NCI-H1105 treated with DMSO at 0.1 percent for 48 hours (cell line): ENCODE data around the gene ZMIZ1.

Experiments used
- DNase-seq: peaks from one replicate; lab custom pipeline; 2025; lab: John Stamatoyannopoulos, UW

The ZMIZ1 gene

GRCh38 chr10:79344502-79345195, 275.9 kb downstream of the ZMIZ1 start:
- peak; percentile 41 for DNase-seq

- DNase-seq: no peak
Observed at GRCh38 chr10:79345241-79346011, 276.7 kb downstream of the ZMIZ1 start.

GRCh38 chr10:79346012-79346340, 277.2 kb downstream of the ZMIZ1 start:
- DNase-seq: no peak

GRCh38 chr10:79346388-79347225, 277.8 kb downstream of the ZMIZ1 start:
- DNase-seq: no peak

- DNase-seq: peak; percentile 58
Observed at GRCh38 chr10:79347226-79347893, 278.6 kb downstream of the ZMIZ1 start, which contains the start of gene PPIF. PPIF (plus strand) TSS chr10:79347469; CDS start chr10:79347549, 80 bp downstream.

- no peak for DNase-seq
Observed at GRCh38 chr10:79347894-79348639, 279.3 kb downstream of the ZMIZ1 start.

- DNase-seq: no peak
Observed at GRCh38 chr10:79348640-79348988, 279.8 kb downstream of the ZMIZ1 start.

GRCh38 chr10:79349072-79349491, 280.3 kb downstream of the ZMIZ1 start:
- no peak for DNase-seq

- no peak for DNase-seq
Observed at GRCh38 chr10:79349766-79350406, 281.1 kb downstream of the ZMIZ1 start.

- no peak for DNase-seq
Observed at GRCh38 chr10:79350407-79351154, 281.8 kb downstream of the ZMIZ1 start.

GRCh38 chr10:79351332-79351731, 282.6 kb downstream of the ZMIZ1 start:
- DNase-seq: no peak

GRCh38 chr10:79352035-79352877, 283.5 kb downstream of the ZMIZ1 start:
- DNase-seq: no peak

- DNase-seq: no peak
Observed at GRCh38 chr10:79353000-79353406, 284.2 kb downstream of the ZMIZ1 start.

GRCh38 chr10:79353726-79354125, 285.0 kb downstream of the ZMIZ1 start:
- no peak for DNase-seq

GRCh38 chr10:79354141-79354540, 285.4 kb downstream of the ZMIZ1 start:
- no peak for DNase-seq

GRCh38 chr10:79354615-79355014, 285.8 kb downstream of the ZMIZ1 start:
- no peak for DNase-seq

- DNase-seq: no peak
Observed at GRCh38 chr10:79355420-79356017, 286.8 kb downstream of the ZMIZ1 start.

GRCh38 chr10:79356104-79356503, 287.3 kb downstream of the ZMIZ1 start:
- no peak for DNase-seq

GRCh38 chr10:79357180-79357579, 288.4 kb downstream of the ZMIZ1 start:
- DNase-seq: no peak
